OCI-LY1 (cell line): ENCODE data around the gene ATP2B2.

Experiments used
- CTCF ChIP-seq: fragments of 200-600 bp; sonication (generic), shearing (Covaris generic); IDR thresholded peaks from 2 replicates; pipeline ENCODE4 v1.5.1; 2017; ENCODE audit warnings: mild to moderate bottlenecking, antibody characterized with exemption, low read length, moderate library complexity, mixed read lengths
- EZH2 ChIP-seq: fragments of 200-600 bp; sonication (generic), shearing (Covaris generic); IDR thresholded peaks from 2 replicates; pipeline ENCODE4 v1.8.0; 2017; ENCODE audit warnings: borderline replicate concordance, mixed run types, mild to moderate bottlenecking, antibody characterized with exemption, low read length, moderate library complexity, mixed read lengths

- no peak for TF ChIP-seq EZH2
- TF ChIP-seq CTCF: no peak
These were observed 99.0 kb downstream of the ATP2B2 start for GRCh38 chr3:10406414-10406813.
